Measurements from ENCODE around the gene HCCS. TPM values are rescaled to one million over a fixed set of nuclear protein-coding genes. Genes with fewer than 3 reads are reported as not detected.

The HCCS gene
- total and polyA plus RNA-seq, 2 donors (not counting 3 experiments of a cell fraction or from before 2014, with no cell fraction given), result 16.9 to 39.3 TPM

DNA sequence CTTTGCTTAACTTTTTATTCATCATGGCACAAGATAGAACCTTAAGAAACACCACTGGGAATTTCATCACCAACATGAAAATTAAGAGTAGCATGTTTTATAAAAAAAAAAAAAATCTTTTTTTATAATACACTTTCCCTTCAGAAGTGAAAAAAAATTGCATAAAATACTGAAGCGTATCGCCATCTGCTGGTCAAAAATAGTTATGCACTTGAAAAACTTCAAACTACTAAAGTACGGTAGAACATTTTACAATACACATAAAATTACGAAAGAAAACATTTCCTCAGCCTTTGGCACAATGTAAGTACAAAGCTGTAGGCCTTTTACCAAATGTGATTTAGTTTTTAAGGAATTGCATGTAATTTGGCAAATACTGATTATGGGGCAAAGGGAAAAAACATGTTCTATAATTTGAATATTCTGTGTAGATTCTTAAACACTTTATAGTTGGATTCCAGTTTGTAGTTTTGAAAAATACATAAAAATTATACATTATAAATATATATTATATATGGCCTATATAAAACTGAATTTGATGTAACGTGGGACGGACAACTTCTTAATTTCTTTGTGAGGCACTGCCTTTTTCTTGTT lies 26.5 kb downstream of the HCCS start:
- ChIA-PET POLR2A (no interaction called here), CTCF (interaction anchor here (1.6 to 2.3 kb wide), 2 partner anchors 948 kb away, joined by 6 to 13 read pairs; no protein-coding TSS in a partner anchor)
- Histone ChIP-seq H3K4me2 (ENCODE audit: insufficient read depth, low read length) (no peak overlapping the region), H3K36me3 (ENCODE audit: control insufficient read depth in 2 of 2, extremely low read depth in 1 of 2, insufficient read depth in 2 of 2, low read length in 2 of 2) (no peaks in the 10 kb centered on the region), H3K27me3 (ENCODE audit: control insufficient read depth in 2 of 2, insufficient read depth in 2 of 2, low read length in 2 of 2) (no peaks in the 10 kb centered on the region), H3K9me3 (replicated peaks; ENCODE audit: control insufficient read depth, insufficient read depth, low read length) (no peaks in the 10 kb centered on the region), H3K4me1 (ENCODE audit: control insufficient read depth, extremely low read depth, insufficient read depth, low read length) (no peaks in the 10 kb centered on the region), H4K20me1 (replicated peaks; ENCODE audit: control insufficient read depth, extremely low read depth, insufficient read depth, low read length) (no peaks in the 10 kb centered on the region), H2AFZ (ENCODE audit: low read depth, low read length) (no peak overlapping the region), H3K4me3 (replicated peaks in 1 of 3; ENCODE audit: insufficient read depth in 1 of 3, low read depth in 1 of 3, low read length in 3 of 3) (no peak overlapping the region), H3K27ac (ENCODE audit: insufficient read depth, low read depth, low read length) (no peak overlapping the region), H3K9me1 (replicated peaks; ENCODE audit: control insufficient read depth, extremely low read depth, insufficient read depth, low read length) (no peaks in the 10 kb centered on the region), H3K79me2 (ENCODE audit: control insufficient read depth, insufficient read depth, low read length) (no peaks in the 10 kb centered on the region), H3K9ac (replicated peaks; ENCODE audit: extremely low read depth, insufficient read depth, low read length) (no peak overlapping the region)
- intact Hi-C loops (cut with micrococcal nuclease) (loop anchor here (1.0 to 2.0 kb wide), 2 partner anchors 27 to 948 kb away; partner anchors contain the start of gene HCCS), dilution Hi-C loops (cut with MboI; ENCODE audit: extremely low pct_ligation_motif_present, low sequenced_read_pairs) (no loop called here)
- DNase-seq (ENCODE audit: low read depth, low spot score) (peak; percentile 45), FAIRE-seq (no peak)
- TF ChIP-seq, protein P1, sequence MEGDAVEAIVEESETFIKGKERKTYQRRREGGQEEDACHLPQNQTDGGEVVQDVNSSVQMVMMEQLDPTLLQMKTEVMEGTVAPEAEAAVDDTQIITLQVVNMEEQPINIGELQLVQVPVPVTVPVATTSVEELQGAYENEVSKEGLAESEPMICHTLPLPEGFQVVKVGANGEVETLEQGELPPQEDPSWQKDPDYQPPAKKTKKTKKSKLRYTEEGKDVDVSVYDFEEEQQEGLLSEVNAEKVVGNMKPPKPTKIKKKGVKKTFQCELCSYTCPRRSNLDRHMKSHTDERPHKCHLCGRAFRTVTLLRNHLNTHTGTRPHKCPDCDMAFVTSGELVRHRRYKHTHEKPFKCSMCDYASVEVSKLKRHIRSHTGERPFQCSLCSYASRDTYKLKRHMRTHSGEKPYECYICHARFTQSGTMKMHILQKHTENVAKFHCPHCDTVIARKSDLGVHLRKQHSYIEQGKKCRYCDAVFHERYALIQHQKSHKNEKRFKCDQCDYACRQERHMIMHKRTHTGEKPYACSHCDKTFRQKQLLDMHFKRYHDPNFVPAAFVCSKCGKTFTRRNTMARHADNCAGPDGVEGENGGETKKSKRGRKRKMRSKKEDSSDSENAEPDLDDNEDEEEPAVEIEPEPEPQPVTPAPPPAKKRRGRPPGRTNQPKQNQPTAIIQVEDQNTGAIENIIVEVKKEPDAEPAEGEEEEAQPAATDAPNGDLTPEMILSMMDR (IDR thresholded peaks at IDR 0.05; ENCODE audit: extremely low read depth in 1 of 2, insufficient read depth in 1 of 2, low read depth in 1 of 2, low read length in 2 of 2), result peak in 1 of 2 donors; percentile 16
- no peak for TF ChIP-seq GATA2 (IDR thresholded peaks at IDR 0.05; ENCODE audit: insufficient read depth, insufficient read length, low read depth, low read length)
- BruUV-seq (replicated peaks), result no TSS peak

DNA sequence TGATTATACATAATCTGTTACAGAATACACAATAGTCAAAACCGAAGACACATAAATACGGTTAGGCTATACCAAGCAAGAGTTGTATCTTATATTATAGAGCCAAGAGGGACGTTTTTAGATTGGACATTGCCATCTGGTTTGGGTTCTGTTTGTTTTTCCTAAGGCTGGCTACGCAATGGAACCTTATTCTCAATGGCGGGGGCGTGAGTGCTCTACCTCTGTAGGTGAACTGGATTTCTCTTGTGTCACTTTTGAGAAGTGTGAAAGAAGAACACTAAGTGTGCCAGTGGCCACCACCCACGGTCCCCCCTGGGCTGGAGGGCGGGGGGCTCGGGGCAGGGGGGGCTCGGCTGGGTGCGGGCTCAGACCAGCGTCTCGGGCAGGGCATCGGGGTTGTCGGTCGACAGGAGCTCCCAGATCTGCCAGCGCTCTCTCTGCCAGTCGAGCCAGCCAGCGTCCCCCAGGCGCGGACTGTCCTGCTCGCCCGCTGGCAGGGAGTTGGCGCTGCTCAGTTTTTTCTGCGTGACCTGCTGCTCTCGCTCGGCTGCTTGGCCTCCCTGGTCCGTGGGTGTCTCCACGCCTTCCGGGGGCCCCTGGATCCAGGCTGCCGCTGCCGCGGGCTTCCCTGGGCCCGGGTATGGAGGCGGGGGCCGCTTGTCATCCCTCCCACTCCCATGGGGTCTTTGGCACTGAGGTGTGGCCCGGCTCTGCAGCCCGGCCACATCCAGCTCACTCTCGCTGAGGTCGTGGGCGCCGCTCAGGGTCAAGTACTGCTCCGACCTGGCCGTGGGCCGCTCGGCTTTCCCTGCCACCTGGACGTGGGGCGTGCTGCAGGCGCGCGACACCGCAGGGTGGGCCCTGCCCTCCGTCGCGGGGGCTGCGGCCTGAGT lies 27.6 kb downstream of the HCCS start:
- dilution Hi-C loops (cut with MboI; ENCODE audit: extremely low pct_ligation_motif_present, low sequenced_read_pairs), result no loop called here
- H3K36me3 ChIP-seq (ENCODE audit: control insufficient read depth in 2 of 2, extremely low read depth in 1 of 2, insufficient read depth in 2 of 2, low read length in 2 of 2), result no peaks in the 10 kb centered on the region
- H2AFZ ChIP-seq (ENCODE audit: low read depth, low read length), result no peak overlapping the region
- no peak for DNase-seq (ENCODE audit: low read depth, low spot score)
- no peaks in the 10 kb centered on the region for H4K20me1 ChIP-seq (replicated peaks; ENCODE audit: control insufficient read depth, extremely low read depth, insufficient read depth, low read length)
- intact Hi-C loops (cut with micrococcal nuclease), result no loop called here
- no peak for FAIRE-seq
- H3K9me1 ChIP-seq (replicated peaks; ENCODE audit: control insufficient read depth, extremely low read depth, insufficient read depth, low read length), result no peaks in the 10 kb centered on the region
- POLR2A ChIA-PET, result no interaction called here
- H3K9ac ChIP-seq (replicated peaks; ENCODE audit: extremely low read depth, insufficient read depth, low read length), result no peak overlapping the region
- H3K27ac ChIP-seq (ENCODE audit: insufficient read depth, low read depth, low read length), result no peak overlapping the region
- H3K4me3 ChIP-seq (replicated peaks in 1 of 3; ENCODE audit: insufficient read depth in 1 of 3, low read depth in 1 of 3, low read length in 3 of 3), result no peak overlapping the region
- BruUV-seq (replicated peaks), result no TSS peak
- no peaks in the 10 kb centered on the region for H3K27me3 ChIP-seq (ENCODE audit: control insufficient read depth in 2 of 2, insufficient read depth in 2 of 2, low read length in 2 of 2)
- TF ChIP-seq, protein P2, sequence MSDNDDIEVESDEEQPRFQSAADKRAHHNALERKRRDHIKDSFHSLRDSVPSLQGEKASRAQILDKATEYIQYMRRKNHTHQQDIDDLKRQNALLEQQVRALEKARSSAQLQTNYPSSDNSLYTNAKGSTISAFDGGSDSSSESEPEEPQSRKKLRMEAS (IDR thresholded peaks at IDR 0.05; ENCODE audit: insufficient read depth, insufficient read length), result no peak
- TF ChIP-seq POLR2A (IDR thresholded peaks at IDR 0.05; ENCODE audit: low read depth, low read length) (no peak), FOS (IDR thresholded peaks at IDR 0.05; ENCODE audit: borderline replicate concordance, insufficient read depth, low read length) (no peak), JUN (IDR thresholded peaks at IDR 0.05; ENCODE audit: borderline replicate concordance, insufficient read depth, insufficient read length, low read depth) (no peak), POLR2AphosphoS5 (IDR thresholded peaks at IDR 0.05; ENCODE audit: insufficient read depth, low read depth, low read length) (no peak), EZH2 (IDR thresholded peaks at IDR 0.05; ENCODE audit: borderline replicate concordance, low read depth, low read length, severe bottlenecking) (no peak), MYC (IDR thresholded peaks at IDR 0.05; ENCODE audit: low read depth, low read length) (no peak), GATA2 (IDR thresholded peaks at IDR 0.05; ENCODE audit: insufficient read depth, insufficient read length, low read depth, low read length) (no peak)
- TF ChIP-seq, protein P1 (IDR thresholded peaks at IDR 0.05; ENCODE audit: extremely low read depth in 1 of 2, insufficient read depth in 1 of 2, low read depth in 1 of 2, low read length in 2 of 2), result no peak
- H3K4me2 ChIP-seq (ENCODE audit: insufficient read depth, low read length), result no peak overlapping the region
- no peaks in the 10 kb centered on the region for H3K4me1 ChIP-seq (ENCODE audit: control insufficient read depth, extremely low read depth, insufficient read depth, low read length)
- H3K79me2 ChIP-seq (ENCODE audit: control insufficient read depth, insufficient read depth, low read length), result no peaks in the 10 kb centered on the region
- no peaks in the 10 kb centered on the region for H3K9me3 ChIP-seq (replicated peaks; ENCODE audit: control insufficient read depth, insufficient read depth, low read length)
- CTCF ChIA-PET, result interaction anchor here (1.6 kb wide), 1 partner anchor 949 kb away, joined by 6 read pairs; no protein-coding TSS in a partner anchor

Data from endothelial cell of umbilical vein (primary cell).